Dedifferentiated amniotic fluid mesenchymal stem cell (primary cell): Measurements from ENCODE around the gene AMPD1.

Experiments used
- DNase-seq: peaks from one replicate; pipeline ENCODE4 v3.0.0-alpha.2; 2016; ENCODE audit errors: extremely low spot score

The AMPD1 gene

GRCh38 chr1:114695430-114696058, at the start of gene AMPD1:
Gene AMPD1, minus strand, starts transcription at chr1:114695546. Its CDS starts 75 bp downstream, at chr1:114695471.
- no peak for DNase-seq

GRCh38 chr1:114741963-114742746, 46.8 kb upstream of the AMPD1 start:
- DNase-seq = no peak

DNA sequence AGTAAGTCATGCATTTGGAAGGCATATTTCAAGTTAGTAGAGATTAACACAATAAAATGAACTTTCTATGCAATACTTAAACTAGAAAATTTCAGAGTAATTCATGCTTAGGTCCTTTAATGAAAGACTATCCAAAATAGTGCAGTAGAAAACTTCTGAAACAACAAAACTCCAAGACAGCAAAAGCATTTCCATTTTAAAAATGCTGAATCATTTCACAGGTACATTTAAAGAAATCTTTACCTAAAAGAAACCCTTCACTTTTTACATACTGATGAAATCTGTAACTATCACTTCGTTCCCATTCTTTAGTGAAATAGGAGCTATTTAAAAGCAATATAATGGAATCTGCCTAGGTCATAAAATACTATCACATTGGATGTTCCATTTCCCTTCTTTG, 45.0 kb upstream of the AMPD1 start:
- no peak for DNase-seq

DNA sequence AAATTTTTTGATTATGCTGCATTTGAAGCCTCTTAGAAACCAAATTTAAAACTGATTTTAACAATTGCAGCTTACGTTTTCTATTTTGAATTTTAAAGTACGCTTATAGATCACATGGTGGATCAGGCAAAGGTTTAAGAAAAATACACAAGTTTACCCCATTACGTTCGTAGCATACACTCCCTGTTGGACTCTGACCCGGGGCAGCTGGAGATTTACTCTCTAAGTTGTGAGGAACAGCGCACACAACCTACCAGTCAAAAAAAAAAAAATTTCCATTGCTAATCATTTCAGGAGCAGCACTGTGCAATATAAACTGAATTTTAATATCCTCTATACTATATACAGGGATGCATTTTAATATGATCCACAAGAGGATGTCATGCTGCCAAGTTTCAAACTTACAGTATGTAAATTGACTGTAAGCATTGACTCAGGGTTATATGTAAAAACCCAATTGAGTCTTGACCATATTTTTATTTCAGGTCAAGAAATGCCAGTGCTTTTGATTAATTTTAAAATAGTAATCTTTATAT, 42.0 kb upstream of the AMPD1 start:
- DNase-seq = no peak

GRCh38 chr1:114735479-114735878, 40.1 kb upstream of the AMPD1 start:
- DNase-seq = no peak

- no peak for DNase-seq
These were observed 34.4 kb upstream of the AMPD1 start for GRCh38 chr1:114729782-114730181.

GRCh38 chr1:114728553-114728952, 33.2 kb upstream of the AMPD1 start:
- no peak for DNase-seq

GRCh38 chr1:114725230-114725629, 29.9 kb upstream of the AMPD1 start:
- DNase-seq = no peak

DNA sequence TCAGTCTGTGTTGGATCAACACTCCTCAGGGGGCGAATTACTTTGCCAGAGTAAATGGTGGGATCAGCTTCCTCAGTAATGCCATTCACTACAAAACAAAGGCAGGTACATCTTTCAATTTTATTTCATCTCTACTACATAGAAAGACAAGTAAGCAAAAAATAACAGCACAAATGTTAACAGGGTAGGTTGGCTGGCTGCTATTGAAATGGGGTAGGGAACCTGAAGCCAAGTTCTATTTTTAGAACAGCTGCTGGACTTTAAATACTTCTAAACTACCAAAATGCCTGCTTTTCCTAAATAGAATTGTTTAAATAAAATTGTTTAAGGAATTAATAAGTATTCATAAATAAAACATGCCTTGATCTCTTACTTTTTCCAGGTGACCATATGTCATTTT, 28.6 kb upstream of the AMPD1 start:
- DNase-seq = no peak

GRCh38 chr1:114723457-114723856, 28.1 kb upstream of the AMPD1 start:
- no peak for DNase-seq

DNA sequence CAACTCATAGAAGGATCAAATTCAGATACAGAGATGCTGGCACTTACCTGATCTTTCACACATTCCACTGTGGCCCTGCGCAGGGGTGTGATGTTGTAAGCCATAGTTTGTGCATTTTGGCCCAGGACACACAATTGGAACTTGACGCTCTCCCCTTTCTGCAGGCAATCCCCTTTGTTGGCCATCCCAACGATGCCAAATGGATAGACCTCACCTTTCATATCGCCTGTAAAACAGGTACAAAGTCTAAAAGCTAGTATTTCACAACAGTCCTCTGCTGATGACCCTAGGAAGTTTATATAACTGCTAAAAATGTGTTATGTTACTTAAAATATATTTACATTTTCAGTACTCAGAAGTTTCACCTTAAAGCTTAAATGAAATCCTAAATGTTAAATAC, 25.1 kb upstream of the AMPD1 start:
- DNase-seq = no peak

DNA sequence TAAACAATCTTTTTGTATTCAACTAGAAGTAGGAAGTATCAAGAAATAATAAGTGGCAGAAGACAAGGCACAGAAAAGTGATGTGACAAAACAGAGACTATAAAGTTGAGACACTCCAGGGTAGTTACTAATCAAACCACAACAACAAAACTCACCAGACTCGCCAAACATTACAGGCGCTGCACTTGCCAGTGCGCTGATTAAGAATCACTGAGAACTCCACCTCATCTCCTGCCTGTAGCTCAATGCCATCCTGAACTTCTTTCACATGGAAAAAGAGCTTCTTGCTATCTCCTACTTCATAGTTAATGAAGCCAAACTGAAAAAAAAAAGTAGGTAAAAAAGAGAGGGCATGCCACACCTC, 24.1 kb upstream of the AMPD1 start:
- DNase-seq = no peak

GRCh38 chr1:114718661-114719423, 23.5 kb upstream of the AMPD1 start:
- no peak for DNase-seq

- DNase-seq = peak; percentile 92
These were observed 21.2 kb upstream of the AMPD1 start, which contains the start of gene NRAS for GRCh38 chr1:114716304-114717170. Gene NRAS, minus strand, starts transcription at chr1:114716771. Its CDS starts 611 bp downstream, at chr1:114716160.

DNA sequence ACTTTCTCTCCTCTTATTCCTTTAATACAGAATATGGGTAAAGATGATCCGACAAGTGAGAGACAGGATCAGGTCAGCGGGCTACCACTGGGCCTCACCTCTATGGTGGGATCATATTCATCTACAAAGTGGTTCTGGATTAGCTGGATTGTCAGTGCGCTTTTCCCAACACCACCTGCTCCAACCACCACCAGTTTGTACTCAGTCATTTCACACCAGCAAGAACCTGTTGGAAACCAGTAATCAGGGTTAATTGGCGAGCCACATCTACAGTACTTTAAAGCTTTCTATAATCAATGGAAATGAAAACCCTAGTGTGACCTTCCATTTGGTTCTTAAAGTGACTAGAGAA, 20.6 kb upstream of the AMPD1 start:
- DNase-seq = no peak

- DNase-seq = no peak
These were observed 17.6 kb upstream of the AMPD1 start for GRCh38 chr1:114712977-114713376.

DNA sequence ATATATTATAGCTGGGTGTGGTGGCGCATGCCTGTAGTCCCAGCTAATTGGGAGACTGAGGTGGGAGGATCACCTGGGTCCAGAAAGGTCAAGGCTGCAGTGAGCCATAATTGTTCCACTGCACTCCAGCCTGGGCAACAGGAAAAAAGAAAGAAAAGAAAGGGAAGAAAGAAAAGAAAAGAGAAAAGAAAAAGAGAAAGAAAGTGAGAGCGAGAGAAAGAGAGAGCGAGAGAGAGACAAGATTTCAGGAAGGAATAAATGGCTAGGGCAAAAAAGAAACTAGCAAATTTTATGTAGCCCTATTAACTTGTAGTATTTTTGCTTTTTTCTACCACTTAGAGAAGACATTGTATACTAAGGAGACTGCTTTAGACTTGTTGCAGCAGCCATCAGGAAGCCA, 15.0 kb upstream of the AMPD1 start:
- DNase-seq = no peak

- no peak for DNase-seq
These were observed 12.3 kb upstream of the AMPD1 start for GRCh38 chr1:114707604-114708003.

- no peak for DNase-seq
These were observed 7.9 kb upstream of the AMPD1 start for GRCh38 chr1:114703242-114703641.

GRCh38 chr1:114702737-114703136, 7.4 kb upstream of the AMPD1 start:
- no peak for DNase-seq

DNA sequence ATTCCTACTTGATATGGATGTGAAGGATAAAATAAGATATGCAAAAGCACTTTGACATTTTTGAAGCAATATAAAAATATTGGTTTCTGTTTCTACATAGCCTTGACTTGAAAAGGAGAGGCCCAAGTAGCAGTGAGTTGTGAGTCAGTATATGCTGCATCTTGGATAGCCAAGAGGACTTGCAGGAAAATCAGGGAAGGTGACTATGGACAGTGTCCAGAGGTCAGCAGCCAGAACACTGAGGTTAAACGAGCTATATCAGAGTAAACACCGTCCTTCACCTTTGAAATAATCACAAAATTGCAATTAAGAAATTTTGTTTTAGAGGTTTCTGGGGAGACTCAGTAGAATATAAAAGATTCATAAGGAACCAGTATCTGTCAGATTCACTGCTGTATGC, 6.6 kb upstream of the AMPD1 start:
- no peak for DNase-seq
